IMR-90 (cell line): Measurements from ENCODE around the gene NMBR.

Experiments
- CEBPB ChIP-seq: IDR thresholded peaks from 2 replicates; pipeline ENCODE4 v1.6.1; 2012; ENCODE audit warnings: low read depth, low read length, improper control_type of control experiment
- CHD1 ChIP-seq: IDR thresholded peaks from 2 replicates; pipeline ENCODE4 v1.6.1; 2012; ENCODE audit warnings: low read depth, low read length, improper control_type of control experiment
- FOS ChIP-seq: fragments of 150-350 bp; IDR thresholded peaks from 2 replicates; pipeline ENCODE4 v1.6.1; 2016; ENCODE audit warnings: low read depth, low read length
- MAFK ChIP-seq: IDR thresholded peaks from 2 replicates; pipeline ENCODE4 v1.6.1; 2012; ENCODE audit warnings: low read depth, low read length, improper control_type of control experiment
- MAZ ChIP-seq: IDR thresholded peaks from 2 replicates; pipeline ENCODE4 v1.6.1; 2012; ENCODE audit warnings: low read depth, mild to moderate bottlenecking, low read length, improper control_type of control experiment, moderate library complexity, borderline replicate concordance
- NFE2L2 ChIP-seq: fragments of 150-350 bp; IDR thresholded peaks from 2 replicates; pipeline ENCODE4 v1.6.1; 2016; ENCODE audit warnings: low read depth, mild to moderate bottlenecking, low read length
- POLR2A ChIP-seq: IDR thresholded peaks from 2 replicates; pipeline ENCODE4 v1.6.1; 2012; ENCODE audit warnings: mild to moderate bottlenecking, low read depth, low read length
- RAD21 ChIP-seq: IDR thresholded peaks from 2 replicates; pipeline ENCODE4 v1.6.1; 2012; ENCODE audit warnings: low read length, improper control_type of control experiment
- RCOR1 ChIP-seq: IDR thresholded peaks from 2 replicates; pipeline ENCODE4 v1.6.1; 2012; ENCODE audit warnings: mild to moderate bottlenecking, low read length, improper control_type of control experiment; ENCODE audit not compliant: insufficient replicate concordance
- RFX5 ChIP-seq: IDR thresholded peaks from 2 replicates; pipeline ENCODE4 v1.8.0; 2012; ENCODE audit warnings: low read depth, mild to moderate bottlenecking, low read length, moderate library complexity
- SMC3 ChIP-seq: fragments of 150-350 bp; IDR thresholded peaks from 2 replicates; pipeline ENCODE4 v1.6.1; 2016; ENCODE audit warnings: low read depth, mild to moderate bottlenecking, antibody characterized with exemption, low read length, moderate library complexity
- TF ChIP-seq, protein P1 (sequence below): conservative IDR thresholded peaks from 2 replicates; pipeline ENCODE4 v1.5.1; 2012; ENCODE audit warnings: mild to moderate bottlenecking, low read depth, low read length, improper control_type of control experiment
- TF ChIP-seq, protein P2 (sequence below): fragments of 150-350 bp; IDR thresholded peaks from 2 replicates; pipeline ENCODE4 v1.6.1; 2017; ENCODE audit warnings: mild to moderate bottlenecking, antibody characterized with exemption, low read length, low read depth
- TF ChIP-seq, protein P3 (sequence below): fragments of 150-350 bp; IDR thresholded peaks from 2 replicates; pipeline ENCODE4 v1.6.1; 2016; ENCODE audit warnings: low read depth, mild to moderate bottlenecking, low read length, moderate library complexity, borderline replicate concordance

DNA sequence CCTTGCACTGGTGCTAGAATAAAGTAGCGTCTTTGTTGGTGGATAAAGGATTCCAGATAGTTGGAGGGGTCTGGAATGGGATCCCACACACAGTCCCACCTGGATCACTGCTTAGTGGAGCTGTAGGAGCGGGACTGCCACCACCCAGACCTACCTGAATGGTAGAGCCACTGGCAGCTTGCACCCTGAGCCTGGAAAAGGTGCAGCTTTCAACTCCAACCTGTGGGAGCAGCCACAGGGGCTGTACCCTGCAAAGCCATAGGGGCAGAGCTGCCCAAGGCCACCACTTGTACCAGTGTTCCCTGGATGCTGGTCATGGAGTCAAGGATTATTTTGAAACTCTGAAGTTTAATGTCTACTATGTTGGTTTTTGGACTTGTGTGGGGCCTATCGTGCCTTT is 27.1 kb upstream of the NMBR start:
- TF ChIP-seq, protein P1, sequence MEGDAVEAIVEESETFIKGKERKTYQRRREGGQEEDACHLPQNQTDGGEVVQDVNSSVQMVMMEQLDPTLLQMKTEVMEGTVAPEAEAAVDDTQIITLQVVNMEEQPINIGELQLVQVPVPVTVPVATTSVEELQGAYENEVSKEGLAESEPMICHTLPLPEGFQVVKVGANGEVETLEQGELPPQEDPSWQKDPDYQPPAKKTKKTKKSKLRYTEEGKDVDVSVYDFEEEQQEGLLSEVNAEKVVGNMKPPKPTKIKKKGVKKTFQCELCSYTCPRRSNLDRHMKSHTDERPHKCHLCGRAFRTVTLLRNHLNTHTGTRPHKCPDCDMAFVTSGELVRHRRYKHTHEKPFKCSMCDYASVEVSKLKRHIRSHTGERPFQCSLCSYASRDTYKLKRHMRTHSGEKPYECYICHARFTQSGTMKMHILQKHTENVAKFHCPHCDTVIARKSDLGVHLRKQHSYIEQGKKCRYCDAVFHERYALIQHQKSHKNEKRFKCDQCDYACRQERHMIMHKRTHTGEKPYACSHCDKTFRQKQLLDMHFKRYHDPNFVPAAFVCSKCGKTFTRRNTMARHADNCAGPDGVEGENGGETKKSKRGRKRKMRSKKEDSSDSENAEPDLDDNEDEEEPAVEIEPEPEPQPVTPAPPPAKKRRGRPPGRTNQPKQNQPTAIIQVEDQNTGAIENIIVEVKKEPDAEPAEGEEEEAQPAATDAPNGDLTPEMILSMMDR = no peak
- TF ChIP-seq FOS = no peak
- TF ChIP-seq MAFK = no peak
- TF ChIP-seq, protein P2, sequence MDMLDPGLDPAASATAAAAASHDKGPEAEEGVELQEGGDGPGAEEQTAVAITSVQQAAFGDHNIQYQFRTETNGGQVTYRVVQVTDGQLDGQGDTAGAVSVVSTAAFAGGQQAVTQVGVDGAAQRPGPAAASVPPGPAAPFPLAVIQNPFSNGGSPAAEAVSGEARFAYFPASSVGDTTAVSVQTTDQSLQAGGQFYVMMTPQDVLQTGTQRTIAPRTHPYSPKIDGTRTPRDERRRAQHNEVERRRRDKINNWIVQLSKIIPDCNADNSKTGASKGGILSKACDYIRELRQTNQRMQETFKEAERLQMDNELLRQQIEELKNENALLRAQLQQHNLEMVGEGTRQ = no peak
- no peak for TF ChIP-seq CEBPB
- TF ChIP-seq CHD1 = no peak
- TF ChIP-seq NFE2L2 = no peak
- no peak for TF ChIP-seq POLR2A
- no peak for TF ChIP-seq SMC3
- TF ChIP-seq MAZ = no peak
- TF ChIP-seq RFX5 = no peak
- no peak for TF ChIP-seq RAD21
- TF ChIP-seq, protein P3, sequence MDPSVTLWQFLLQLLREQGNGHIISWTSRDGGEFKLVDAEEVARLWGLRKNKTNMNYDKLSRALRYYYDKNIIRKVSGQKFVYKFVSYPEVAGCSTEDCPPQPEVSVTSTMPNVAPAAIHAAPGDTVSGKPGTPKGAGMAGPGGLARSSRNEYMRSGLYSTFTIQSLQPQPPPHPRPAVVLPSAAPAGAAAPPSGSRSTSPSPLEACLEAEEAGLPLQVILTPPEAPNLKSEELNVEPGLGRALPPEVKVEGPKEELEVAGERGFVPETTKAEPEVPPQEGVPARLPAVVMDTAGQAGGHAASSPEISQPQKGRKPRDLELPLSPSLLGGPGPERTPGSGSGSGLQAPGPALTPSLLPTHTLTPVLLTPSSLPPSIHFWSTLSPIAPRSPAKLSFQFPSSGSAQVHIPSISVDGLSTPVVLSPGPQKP = no peak
- TF ChIP-seq RCOR1 = no peak
